HG02678 (cell line): ENCODE results near the gene CCDC88C.

ENCODE experiments used
- ATAC-seq: cut with Tn5 transposase; IDR thresholded peaks from one replicate; pipeline ENCODE4 v1.9.1; 2021; ENCODE audit warnings: mild to moderate bottlenecking, moderate library complexity; ENCODE audit not compliant: unreplicated experiment

Gene CCDC88C

GRCh38 chr14:91313154-91313850 is 104.3 kb downstream of the CCDC88C start:
- no peak for ATAC-seq

- ATAC-seq: no peak
These were observed 106.3 kb downstream of the CCDC88C start for GRCh38 chr14:91311284-91311662.

GRCh38 chr14:91310606-91311283 is 106.9 kb downstream of the CCDC88C start:
- no peak for ATAC-seq

DNA sequence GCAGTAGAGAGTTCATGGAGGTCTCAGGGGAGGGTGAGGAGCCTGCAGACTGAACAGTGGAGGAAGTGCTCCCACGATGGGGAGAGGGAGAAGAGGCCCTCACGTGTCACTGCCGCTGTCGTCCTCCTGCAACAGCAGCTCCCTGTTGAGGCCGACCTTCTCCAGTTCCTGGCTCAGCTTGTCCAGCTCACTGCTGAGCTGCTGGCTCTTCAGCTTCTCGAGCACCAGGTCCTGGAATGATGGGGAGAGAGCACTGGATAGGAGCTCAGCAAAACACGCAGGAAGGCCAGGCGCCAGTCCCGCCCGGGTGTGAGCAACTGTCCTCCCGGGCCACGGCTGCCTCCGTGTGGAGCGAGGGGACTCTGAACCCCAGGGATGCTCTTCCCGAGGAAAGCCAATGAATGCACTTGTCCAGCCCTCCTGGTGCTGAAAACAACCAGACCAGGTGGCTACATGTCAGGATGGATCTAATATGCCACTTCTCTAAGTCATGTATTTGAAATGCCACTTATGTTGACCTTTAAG is 107.8 kb downstream of the CCDC88C start:
- no peak for ATAC-seq

DNA sequence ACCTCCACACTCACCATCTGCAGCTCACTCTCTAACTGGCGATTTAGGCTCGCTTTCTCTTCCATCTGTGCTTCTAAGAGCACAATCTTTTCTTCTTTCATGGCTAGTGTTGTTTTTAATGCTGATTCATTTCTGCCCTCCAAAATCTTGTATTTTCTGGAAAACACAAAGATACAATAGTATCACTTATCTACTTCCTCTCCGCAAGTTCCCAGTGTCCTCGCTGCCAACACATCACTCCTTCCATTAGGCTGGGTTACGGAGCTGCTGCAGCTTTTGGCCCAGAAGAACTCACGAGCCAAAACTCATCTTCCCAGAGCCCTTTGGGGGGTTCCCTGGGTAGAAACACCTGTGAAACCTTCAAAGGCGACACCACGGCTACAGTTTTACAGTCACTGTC is 109.3 kb downstream of the CCDC88C start:
- no peak for ATAC-seq

- ATAC-seq: no peak
These were observed 110.0 kb downstream of the CCDC88C start for GRCh38 chr14:91307652-91308051.

GRCh38 chr14:91307046-91307445 is 110.6 kb downstream of the CCDC88C start:
- no peak for ATAC-seq

DNA sequence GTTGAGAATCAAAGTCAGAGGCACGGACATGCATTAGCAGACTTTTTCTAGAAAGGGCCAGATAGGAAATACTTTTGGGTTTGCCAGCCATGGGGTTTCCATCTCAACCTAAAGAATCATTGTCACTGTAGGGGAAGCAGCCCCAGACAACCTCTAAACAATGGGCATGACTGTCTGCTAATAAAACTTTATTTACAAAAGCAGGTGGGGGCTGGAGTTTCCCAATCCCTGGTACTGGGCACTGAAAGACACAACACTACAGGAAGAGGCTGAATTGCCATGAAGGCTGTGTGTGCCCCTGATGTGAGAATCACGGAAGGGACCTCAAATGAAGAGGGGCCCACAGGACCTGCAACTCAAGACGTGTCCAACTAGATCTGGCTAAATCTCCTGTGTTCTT is 111.1 kb downstream of the CCDC88C start:
- ATAC-seq: no peak

DNA sequence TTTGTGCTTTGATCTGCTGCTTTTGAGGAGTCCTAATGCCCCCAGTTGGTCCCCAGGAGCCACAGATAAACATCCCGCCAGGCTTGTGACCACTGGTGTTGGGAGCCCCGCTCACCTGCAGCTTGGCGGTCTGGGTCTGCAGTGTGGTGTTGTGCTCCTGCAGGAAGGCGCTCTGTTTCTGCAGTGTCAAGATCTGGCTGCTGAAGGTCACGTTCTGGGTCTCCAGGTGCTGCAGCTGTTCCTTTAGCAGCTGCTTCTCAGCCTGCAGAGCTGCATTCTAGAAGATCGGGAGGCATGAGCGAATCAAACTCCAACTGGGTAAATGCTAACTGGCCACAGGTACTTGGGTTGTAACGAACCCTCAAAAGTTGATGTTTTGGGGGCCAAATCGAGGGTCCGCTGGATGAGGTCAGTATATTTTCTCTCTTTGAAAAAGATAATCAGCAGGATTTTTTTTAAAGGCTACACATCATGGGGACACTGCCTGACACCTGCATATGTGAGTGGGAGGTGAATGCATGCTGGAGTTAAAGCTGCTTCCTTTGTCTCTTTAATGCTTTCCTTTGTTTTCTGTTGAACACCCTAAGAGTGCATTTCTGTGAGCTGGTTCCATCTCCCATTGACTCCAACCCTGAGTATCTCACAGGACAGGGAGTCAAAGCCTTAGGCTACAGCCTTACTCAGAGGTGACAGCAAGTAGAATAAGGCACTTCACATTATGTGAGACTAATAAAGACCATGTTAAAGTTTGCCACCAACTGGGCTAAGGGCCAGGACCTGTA is 111.8 kb downstream of the CCDC88C start:
- ATAC-seq: no peak

GRCh38 chr14:91303924-91304229 is 113.7 kb downstream of the CCDC88C start:
- no peak for ATAC-seq

DNA sequence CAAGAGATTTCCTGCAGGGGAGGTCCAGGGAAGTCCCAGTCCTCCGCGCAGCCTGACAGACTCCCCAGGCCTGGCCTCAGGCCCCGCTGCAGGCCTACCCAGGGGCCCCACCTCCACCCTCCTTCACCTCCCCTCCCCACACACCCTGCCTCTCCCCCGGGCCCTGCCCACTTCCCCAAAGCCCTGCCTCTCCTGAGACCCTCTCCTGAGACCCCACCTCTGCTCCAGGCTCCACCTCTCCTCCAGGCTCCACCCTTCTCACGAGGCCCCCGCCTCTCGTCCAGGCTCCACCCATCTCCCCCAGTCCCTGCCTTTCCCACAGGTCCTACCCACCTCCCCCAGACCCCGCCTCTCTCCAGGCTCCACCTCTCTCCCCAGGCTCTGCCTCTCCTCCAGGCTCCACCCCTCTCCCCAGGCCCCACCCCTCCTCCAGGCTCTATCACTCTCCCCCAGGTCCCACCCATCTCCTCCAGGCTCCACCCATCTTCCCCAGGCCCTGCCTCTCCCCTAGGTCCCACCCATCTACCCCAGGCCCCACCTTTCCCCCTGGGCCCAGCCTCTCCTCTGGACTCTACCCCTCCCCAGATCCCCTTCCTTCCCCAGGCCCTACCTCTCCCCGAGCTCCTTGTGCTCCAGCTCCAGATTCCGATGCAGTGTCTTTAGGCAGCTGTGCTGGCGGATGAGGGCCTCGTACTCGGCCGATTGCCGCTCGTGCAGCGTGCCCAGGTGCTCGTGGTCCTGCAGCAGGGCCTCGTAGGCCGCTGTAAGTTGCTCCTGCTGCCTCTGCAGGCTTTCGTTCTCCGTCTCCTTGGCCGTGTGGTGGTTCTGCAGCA is 114.3 kb downstream of the CCDC88C start:
- ATAC-seq: peak; percentile 56

DNA sequence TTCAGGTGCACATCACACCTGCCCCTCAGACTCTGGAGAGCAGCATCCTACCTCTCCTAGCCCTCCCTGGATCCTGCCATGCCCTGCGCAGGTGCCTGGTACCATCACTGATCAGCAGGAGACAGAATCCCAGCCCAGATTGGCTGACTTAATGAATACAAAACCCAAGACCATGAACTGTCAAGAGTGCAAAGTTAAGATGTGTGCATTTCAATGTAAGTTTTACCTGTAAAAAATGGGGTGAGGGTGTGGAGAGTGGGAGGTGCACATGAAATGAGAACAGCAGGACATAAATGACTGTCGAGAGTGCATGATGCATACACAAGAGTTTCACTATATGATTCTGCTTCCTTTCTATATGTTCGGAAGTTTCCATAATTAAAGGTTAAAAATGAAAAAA is 115.2 kb downstream of the CCDC88C start:
- peak; percentile 34 for ATAC-seq

DNA sequence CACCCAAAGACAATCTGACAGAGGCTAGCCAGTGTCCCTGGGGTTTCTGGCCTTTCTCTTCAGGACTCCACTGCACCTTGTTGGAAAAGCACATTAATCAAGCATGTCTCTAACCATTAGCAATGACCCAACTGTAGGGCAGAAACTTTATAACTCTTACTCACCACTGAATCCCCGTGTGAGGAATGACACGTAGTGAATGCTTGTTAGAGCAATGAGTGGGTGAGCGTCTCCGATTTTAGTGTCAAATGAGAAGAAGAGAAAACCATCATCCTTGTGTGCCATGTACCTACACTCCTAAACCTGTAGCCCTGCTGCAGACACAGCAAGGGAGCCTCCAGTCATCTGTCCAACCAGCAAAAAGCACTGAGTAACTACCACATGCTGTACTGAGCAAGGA is 116.7 kb downstream of the CCDC88C start:
- ATAC-seq: no peak

DNA sequence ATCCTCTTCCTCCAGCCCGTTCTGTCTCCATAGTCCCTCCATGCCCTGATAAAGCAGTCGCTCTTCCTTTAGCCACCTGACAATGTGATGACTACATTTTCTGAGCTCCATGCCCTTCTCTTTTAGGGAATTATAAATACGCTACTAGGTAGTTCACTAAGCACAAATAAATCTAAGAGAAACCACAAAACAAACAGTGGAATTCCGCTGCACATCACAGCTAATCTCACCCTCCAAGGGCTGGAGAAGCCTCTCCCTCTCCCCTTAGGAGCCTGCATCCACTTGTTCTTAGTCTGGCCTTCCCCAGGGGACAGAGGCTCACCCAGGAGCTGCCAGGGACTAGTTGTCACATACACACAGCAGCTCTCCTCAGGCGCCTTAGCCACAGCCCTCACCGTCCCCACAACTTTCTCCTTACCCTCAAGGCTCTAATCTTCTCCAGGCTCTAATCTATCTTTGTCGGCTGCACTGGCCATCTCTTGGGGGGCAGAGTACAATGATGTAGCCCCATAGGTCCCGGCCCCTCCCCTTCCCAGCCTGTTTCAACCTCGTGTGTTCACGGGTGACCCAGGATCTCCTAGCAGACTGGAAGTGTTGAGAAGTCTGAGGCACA is 117.2 kb downstream of the CCDC88C start:
- ATAC-seq: no peak

- no peak for ATAC-seq
These were observed 118.2 kb downstream of the CCDC88C start for GRCh38 chr14:91299121-91300115.

DNA sequence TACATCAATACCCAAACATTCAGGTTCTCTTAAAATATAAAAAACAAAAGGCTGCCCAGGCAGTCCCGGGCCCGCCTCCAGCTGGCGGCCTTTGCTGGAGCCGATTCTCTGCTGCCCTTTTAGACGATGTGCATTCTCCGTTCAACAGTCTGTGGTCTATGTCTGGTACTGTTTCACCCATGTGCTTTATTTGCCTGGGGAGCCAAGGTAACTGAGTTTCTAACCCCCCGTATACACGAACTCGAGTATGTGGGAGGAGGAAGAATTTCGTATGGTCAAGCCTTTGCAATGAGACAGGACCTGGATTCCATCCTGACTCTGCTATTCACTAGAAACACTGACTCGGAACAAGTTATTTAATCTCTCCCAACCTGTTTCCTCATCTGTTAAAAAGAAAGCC is 119.0 kb downstream of the CCDC88C start:
- ATAC-seq: no peak

- ATAC-seq: no peak
These were observed 120.4 kb downstream of the CCDC88C start for GRCh38 chr14:91297081-91297711.

GRCh38 chr14:91295851-91296796 is 121.5 kb downstream of the CCDC88C start:
- ATAC-seq: no peak
